NOMO-1 treated with DMSO at 0.1 percent for 48 hours (cell line): ENCODE results near the gene DHTKD1.
A peak's percentile ranks its signal among the peaks of the same experiment; 100 is the strongest.
"Not testable (repeated sequence)": the region's sequence is repeated elsewhere in the genome, so short reads cannot be mapped to it uniquely, and the experiment has no call there.

Source experiments
- DNase-seq: peaks from one replicate; lab custom pipeline; 2025; ENCODE audit not compliant: unreplicated experiment; lab: John Stamatoyannopoulos, UW

Gene DHTKD1

DNA sequence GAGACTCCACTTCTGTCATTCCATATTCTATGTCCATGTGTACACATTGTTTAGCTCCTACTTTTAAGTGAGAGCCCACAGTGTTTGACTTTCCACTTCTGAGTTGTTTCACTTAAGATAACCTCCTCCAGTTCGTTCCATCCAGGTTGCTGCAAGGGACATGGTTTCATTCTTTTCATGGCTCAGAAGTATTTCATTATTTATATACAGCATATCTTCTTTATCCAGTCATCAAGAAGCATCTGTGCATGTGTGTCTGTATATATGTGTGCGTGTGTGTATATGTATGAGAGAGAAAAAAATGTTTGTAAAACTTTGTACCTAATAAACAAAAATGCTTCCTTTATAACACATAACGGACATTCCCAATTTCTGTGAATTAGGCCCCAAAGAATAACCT, 66.9 kb downstream of the DHTKD1 start:
- DNase-seq = no peak

DNA sequence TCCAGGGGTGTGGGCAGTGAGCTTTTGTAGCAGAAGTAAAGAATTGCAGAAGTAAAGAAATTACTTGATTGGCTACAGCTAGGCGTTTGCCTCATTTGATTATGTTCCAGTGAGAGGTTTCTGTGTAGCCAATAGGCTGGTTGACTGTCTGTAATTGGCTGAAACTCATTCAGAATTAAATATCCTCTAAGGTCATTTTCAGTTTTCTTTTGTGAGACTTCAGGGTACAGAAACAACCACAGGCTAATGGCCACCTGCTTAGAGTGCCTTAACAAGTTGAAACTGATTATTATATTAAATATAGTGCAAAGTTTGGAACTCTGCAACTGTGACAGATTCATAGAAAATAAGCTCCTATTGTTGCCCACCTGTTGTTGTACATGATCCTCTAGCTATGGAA, 71.3 kb downstream of the DHTKD1 start:
- DNase-seq = no peak

DNA sequence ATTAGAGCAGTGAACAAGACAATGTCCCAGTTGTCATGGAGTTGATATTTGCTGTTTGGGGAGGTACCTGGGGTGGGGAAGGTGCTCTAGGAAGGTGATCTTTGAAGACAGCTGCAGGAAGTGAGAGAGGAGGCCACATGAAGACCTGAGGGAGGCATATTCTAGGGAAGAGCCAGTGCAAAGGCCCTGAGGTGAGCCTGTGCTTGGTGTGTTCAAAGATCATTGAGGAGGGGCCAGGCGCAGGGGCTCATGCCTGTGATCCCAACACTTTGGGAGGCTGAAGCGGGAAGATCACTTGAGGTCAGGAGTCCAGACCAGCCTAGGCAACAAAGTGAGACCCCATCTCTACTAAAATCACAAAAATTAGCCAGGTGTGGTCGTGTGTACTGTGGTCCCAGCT, 75.8 kb downstream of the DHTKD1 start:
- DNase-seq = no peak

DNA sequence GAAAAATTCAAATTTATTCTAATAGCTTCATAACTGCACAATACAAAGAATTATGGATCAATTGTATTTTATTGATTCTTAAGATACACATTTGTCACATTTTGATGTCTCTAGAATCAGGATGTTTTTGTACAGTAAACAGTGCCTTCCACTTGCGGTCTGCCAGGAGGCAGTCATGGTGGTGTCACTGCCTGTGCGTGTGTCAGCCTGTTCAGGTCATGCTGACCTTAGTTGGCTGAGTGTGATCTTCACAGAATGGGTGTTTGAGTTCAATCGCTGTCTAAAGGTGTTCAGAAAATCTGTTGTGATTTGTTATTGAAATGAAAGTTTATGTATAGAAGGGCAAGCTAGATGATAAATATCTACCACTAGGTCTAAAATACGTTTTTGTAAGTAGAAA, 81.4 kb downstream of the DHTKD1 start:
- DNase-seq = no peak

DNA sequence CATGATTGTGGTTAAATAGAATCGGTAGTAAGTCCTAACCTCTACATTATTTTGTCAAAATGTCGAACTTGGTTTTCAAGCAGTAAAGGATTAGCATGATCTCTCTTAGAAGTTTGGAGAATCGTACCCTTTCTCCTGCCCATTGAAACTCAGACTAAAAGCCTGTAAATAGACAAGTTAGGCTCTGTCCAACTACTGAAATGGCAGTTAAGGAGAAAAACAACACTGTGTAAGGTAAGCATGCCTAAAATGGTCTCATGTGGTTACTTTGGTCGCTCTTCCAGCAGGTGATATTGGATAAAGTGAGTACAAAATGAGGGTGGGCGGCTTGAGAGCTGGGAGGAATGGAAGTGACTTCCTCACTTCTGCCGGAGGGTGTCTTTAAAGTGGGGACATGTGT, 85.8 kb downstream of the DHTKD1 start:
- no peak for DNase-seq

DNA sequence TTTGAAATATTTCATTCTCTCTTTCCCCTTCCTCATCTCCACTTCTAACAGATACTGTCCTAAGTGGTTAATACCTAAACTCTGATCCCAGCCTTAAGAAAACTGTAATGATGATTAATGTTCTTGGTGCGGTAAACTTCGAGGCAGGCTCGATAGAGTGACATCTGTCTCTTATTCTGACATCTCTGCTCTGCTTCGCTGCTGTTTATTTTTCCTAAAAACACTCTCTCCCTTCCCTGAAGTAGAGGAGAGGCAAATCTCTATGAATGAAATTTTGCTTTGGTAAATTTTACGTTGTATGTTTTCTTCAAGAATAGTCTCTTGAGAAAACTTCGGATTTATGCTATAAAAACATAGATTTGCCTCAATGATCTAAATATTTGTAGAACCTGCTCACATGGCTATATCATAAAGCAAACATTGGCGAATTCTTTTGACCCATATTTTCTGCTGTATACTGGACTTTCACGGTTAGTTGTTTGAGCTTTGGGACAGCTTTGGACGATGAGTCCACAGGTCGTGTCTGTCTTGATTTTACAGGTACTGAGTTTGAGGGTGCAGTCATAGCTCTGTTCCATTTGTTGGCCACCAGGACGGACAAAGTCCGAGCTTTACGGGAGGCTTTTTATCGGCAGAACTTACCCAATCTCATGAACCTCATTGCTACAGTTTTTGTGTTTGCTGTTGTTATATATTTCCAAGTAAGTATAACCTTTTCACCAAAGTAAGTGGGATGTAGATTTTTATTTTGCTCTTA, 87.8 kb downstream of the DHTKD1 start:
- DNase-seq = no peak

DNA sequence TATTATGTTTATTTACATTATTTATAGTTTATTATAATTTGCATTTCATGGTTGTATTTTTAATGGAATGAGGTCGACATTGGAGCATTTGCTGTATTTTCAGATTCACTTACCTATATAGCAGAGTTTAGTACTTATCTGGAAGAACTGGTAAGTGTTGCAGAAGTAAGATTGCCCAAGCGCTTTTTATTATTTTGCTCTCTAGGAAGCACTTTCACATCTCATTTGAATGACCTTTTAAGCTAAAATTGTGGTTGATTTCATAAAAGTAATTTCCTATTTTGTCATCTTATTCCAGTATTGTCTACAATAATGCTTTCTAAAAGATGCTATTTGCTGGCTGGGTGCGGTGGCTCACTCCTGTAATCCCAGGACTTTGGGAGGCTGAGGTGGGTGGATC, 89.4 kb downstream of the DHTKD1 start:
- DNase-seq = peak; percentile 95

DNA sequence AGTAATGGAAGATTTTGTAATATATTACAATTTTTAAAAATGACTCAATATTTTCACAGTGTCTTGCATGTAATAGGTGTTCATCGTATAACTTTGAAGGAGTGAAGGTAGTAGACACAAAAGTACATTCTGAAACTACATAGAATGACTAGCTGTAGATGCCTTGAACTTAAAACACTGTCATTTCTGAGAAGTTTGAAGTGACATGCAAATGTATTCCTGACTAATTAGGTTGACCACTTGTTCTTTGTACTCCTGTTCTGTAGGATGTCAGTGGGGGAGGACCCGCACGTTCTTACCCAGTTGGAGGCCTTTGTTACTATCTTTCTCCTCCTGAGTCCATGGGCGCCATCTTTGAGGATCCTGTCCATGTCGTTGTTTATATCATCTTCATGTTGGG, 91.9 kb downstream of the DHTKD1 start:
- DNase-seq = no peak

DNA sequence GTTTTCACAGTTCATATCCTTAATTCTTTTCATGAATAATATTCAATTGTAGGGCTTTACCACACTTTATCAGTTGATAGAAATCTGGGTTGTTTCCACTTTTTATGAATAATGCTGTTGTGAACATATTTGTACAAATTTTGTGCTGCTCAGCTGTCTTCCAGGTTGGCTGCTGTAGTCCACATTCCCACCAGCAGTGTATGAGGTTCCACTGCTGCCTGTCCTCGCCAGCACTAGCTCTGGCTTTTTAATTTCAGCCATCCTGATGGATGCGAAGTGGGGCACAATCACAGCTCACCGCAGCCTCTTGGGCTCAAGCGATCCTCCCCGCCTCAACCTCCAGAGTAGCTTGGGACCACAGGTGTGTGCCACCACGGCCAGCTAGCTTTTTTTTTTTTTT, 94.2 kb downstream of the DHTKD1 start:
- DNase-seq = no peak

DNA sequence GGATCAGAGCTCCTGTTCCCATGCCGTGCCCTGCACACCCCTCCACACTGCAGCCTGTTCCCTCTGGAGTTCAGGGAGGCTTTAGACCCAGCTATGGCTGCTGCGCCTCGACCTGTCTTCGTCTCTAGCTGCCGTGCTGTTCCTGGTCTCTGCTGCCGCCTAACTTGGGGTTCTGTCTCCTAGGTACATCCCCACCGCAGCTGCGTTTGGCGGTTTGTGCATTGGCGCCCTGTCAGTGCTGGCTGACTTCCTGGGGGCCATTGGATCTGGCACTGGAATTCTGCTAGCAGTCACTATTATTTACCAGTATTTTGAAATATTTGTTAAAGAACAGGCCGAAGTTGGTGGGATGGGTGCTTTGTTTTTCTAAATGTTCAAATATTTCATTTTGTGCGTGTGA, 95.3 kb downstream of the DHTKD1 start:
- DNase-seq = no peak

DNA sequence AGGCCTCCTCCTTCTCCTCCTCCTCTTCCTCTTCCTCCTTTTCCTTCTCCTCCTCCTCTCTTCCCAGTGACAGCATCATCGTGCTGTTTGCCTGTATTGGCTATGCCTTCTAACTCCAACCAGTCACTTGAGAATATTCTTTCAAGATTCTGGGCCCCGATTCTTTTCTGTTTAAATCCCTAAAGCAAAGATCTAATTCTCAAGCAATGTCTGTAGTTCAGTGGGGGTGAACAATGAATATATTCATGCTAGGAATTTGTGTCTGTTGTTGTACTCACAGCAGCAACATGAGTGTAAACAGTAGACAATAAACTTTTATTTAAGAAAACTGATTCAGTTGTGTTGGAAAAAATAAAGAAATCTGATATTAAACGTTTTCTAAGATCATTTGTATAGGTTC, 96.3 kb downstream of the DHTKD1 start:
- no peak for DNase-seq

DNA sequence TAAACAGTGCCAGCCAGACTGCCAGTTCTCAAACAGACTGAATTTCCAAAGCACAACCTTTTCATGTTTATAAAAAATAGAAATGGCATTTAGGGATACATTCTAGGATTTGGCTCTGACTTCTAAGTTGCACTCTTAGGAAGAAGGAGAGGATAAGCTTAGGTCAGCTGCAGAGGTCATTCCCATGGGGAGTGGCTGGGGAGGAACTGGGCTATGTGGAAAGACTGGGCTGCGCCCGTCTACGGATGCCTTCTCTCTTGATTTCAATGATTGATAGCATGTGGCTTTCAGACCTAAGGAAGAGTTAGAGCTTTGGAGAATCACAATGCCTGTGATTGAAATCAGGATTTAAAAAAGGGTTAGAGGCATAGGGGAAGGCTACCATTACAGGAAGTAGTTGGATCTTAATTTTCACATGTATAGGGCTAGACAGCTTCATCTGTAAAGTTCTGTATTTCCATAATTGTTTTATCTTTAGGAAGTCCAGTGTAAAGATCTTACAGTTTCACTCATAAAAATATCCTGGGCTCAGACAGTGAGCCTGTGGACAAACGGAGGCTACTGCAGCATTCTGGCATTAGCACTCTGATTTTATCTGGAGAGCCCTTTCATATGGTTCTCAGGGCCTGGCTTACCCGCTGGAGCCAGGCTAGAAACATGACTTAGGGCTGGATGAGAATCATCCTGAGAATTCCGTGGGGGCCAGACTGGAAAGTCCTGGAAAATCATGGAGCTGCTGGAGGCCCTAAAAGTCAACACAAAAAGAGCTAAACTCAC, 97.4 kb downstream of the DHTKD1 start:
- no peak for DNase-seq

DNA sequence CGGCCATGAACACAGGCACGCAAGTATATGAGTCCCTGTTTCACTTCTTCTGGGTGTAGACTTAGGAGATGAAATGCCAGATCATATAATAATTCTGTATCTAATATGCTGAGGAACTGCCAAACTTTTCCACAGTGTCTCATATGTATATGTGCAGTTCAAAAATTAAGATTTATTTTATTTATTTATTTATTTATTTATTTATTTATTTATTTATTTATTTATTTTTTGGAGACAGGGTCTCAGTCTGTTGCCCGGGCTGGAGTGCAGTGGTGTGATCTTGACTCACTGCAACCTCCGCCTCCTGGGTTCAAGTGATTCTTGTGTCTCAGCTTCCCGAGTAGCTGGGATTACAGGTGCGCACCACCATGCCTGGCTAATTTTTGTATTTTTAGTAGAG, 102.8 kb downstream of the DHTKD1 start:
- DNase-seq = not testable (repeated sequence)
